Peyer's patch (tissue), 4 donors: ENCODE results near the gene EFEMP1.

Experiments used
- CTCF ChIP-seq, 6 experiments: fragments of 450-650 bp in 4 of 6; fragments of 200-600 bp in 2 of 6; sonication (generic) in 1 of 6; IDR thresholded peaks; one replicate each; pipeline ENCODE4 v1.5.1; 2017 to 2019; ENCODE audit warnings: antibody characterized with exemption in 6 of 6, mild to moderate bottlenecking in 3 of 6, moderate library complexity in 1 of 6
- POLR2A ChIP-seq, 2 donors: fragments of 450-650 bp; IDR thresholded peaks; one replicate each; pipeline ENCODE4 v1.5.1; 2017; ENCODE audit warnings: antibody characterized with exemption in 2 of 2, mild to moderate bottlenecking in 2 of 2, moderate library complexity in 2 of 2

GRCh38 chr2:55877087-55877436 lies 46.5 kb downstream of the EFEMP1 start:
- TF ChIP-seq CTCF (IDR thresholded peaks at IDR 0.05) (no peak), POLR2A (IDR thresholded peaks at IDR 0.05) (no peak)
